Tibial artery (tissue), 4 donors: ENCODE measurements around the gene TGFBR3.

Source experiments
- DNase-seq, 2 donors: peaks; one replicate each; pipeline ENCODE4 v3.0.0-alpha.2; 2019
- H3K27ac ChIP-seq, 2 donors: fragments of 200-600 bp; sonication (generic) in 1 of 2; 1 replicate in 1 of 2; 2 replicates in 1 of 2; pipeline ENCODE4 v1.5.1; 2018 to 2019; ENCODE audit warnings: mild to moderate bottlenecking in 1 of 2
- H3K27me3 ChIP-seq, 2 donors: fragments of 200-600 bp; sonication (generic) in 1 of 2; one replicate each; pipeline versions ENCODE4 v1.5.1 to v1.6.0; 2016 to 2019
- H3K36me3 ChIP-seq, 3 donors: fragments of 200-600 bp; sonication (generic) in 2 of 3; one replicate each; pipeline ENCODE4 v1.5.1; 2016 to 2019; ENCODE audit warnings: mild to moderate bottlenecking in 2 of 3
- H3K4me1 ChIP-seq, 4 donors: fragments of 200-600 bp; sonication (generic) in 2 of 4; 1 replicate in 3 of 4; 2 replicates in 1 of 4; pipeline ENCODE4 v1.5.1; 2016 to 2019
- H3K4me3 ChIP-seq, 2 donors: fragments of 200-600 bp; sonication (generic) in 1 of 2; 1 replicate in 1 of 2; 2 replicates in 1 of 2; pipeline ENCODE4 v1.5.1; 2018 to 2019; ENCODE audit warnings: mild to moderate bottlenecking in 2 of 2
- H3K9me3 ChIP-seq, 3 donors: fragments of 200-600 bp; sonication (generic) in 1 of 3; one replicate each; pipeline ENCODE4 v1.5.1; 2016 to 2019
- intact Hi-C: fragments of 100-400 bp; cut with DNase I; formaldehyde crosslinking; loops from one replicate; pipeline ENCODE4 v1.15.0; 2023; ENCODE audit warnings: low total_unique reads
- TF ChIP-seq, protein P1 (sequence below), 2 experiments: fragments of 200-600 bp in 1 of 2; fragments of 450-650 bp in 1 of 2; IDR thresholded peaks; one replicate each; pipeline ENCODE4 v1.5.1; 2017 to 2019; ENCODE audit warnings: antibody characterized with exemption in 2 of 2, mild to moderate bottlenecking in 1 of 2, moderate library complexity in 1 of 2

The TGFBR3 gene

DNA sequence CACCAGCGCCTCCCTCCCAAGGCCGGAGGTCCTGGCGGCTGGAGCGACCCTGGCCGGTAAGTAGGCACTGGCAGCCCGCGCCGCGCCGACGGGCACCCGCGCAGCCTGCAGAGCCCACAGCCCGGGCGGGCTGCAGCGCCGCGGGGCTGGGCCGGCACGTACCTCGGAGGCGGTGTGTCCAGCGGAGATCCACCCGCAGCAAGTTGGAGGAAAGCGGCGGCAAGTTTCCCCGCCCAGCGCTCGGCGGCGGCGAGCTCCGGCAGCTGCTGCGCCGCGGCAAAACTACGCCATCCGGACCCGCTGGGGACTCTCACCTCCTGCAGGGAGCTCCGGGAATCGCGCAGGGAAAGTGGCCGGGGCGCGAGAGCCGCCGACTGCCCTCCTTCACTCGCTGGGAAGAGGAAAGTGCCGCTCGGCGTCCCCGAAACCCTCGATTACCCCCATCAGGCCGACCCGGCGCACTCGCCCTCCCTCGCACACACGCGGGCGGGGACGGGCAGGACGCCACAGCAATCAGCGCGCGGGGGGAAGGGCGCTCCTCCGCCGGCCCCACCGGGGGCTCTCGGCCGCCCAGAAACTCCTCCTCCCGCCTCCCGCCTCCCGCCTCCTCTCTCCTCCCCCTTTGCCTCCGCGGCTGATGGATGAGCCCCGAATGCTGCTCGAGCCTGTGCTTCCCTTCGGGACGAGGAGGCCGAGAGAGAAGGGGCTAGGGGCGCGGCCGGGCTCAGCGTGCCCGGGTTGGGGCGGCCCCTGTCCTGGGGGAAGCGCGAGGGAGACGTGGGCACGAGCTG lies at the start of gene TGFBR3:
TGFBR3 (minus strand) TSS at position 436 of the 791 bp plus-strand sequence. CDS start 24,620 bp downstream, outside the sequence.
- peak within 1 kb of the TSS; percentile 85 to 94 for H3K4me3 ChIP-seq
- intact Hi-C loops: loop anchor here (10.0 kb wide), 1 partner anchor 151 kb away; no protein-coding TSS in a partner anchor
- peak; percentile 93 to 96 for DNase-seq
- TF ChIP-seq, protein P1, sequence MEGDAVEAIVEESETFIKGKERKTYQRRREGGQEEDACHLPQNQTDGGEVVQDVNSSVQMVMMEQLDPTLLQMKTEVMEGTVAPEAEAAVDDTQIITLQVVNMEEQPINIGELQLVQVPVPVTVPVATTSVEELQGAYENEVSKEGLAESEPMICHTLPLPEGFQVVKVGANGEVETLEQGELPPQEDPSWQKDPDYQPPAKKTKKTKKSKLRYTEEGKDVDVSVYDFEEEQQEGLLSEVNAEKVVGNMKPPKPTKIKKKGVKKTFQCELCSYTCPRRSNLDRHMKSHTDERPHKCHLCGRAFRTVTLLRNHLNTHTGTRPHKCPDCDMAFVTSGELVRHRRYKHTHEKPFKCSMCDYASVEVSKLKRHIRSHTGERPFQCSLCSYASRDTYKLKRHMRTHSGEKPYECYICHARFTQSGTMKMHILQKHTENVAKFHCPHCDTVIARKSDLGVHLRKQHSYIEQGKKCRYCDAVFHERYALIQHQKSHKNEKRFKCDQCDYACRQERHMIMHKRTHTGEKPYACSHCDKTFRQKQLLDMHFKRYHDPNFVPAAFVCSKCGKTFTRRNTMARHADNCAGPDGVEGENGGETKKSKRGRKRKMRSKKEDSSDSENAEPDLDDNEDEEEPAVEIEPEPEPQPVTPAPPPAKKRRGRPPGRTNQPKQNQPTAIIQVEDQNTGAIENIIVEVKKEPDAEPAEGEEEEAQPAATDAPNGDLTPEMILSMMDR (IDR thresholded peaks at IDR 0.05): peak; percentile 51 to 52
- no peaks in the 10 kb centered on the region for H3K27me3 ChIP-seq
- no peaks in the 10 kb centered on the region for H3K36me3 ChIP-seq
- peak within 1 kb of the TSS; percentile 90 to 91 for H3K27ac ChIP-seq
- H3K9me3 ChIP-seq: no peaks in the 10 kb centered on the region
- peaks cover 0 to 27% (median 10%) of the 10 kb centered on the region in 4 donors for H3K4me1 ChIP-seq

DNA sequence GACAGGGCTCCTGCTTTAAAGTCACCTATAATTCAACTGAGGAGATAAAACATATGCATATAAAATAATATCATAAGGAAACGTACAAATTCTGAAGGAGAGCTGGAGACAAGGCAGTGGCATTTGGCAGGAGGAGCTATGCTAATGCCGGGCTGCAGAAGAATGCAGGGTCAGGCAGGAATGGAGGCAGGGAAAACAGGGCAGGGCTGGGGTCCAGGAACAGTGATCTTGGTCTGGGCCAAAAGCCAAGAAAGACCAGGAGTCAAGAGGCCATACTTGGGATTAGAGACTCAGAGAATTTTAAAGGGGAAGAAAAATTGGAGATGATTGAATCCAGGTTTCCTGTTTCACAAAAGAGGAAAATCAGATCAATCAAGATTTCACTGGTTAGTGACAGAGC lies 43.3 kb upstream of the TGFBR3 start:
- Histone ChIP-seq H3K36me3 (no peaks in the 10 kb centered on the region), H3K4me3 (no peak overlapping the region), H3K27ac (no peak overlapping the region), H3K4me1 (peaks cover 0 to 6% (median 0%) of the 10 kb centered on the region in 4 donors), H3K9me3 (no peaks in the 10 kb centered on the region), H3K27me3 (no peaks in the 10 kb centered on the region)
- TF ChIP-seq, protein P1 (IDR thresholded peaks at IDR 0.05): no peak
- intact Hi-C loops: loop anchor here (10.0 kb wide), 1 partner anchor 644 kb away; no protein-coding TSS in a partner anchor
- no peak for DNase-seq

DNA sequence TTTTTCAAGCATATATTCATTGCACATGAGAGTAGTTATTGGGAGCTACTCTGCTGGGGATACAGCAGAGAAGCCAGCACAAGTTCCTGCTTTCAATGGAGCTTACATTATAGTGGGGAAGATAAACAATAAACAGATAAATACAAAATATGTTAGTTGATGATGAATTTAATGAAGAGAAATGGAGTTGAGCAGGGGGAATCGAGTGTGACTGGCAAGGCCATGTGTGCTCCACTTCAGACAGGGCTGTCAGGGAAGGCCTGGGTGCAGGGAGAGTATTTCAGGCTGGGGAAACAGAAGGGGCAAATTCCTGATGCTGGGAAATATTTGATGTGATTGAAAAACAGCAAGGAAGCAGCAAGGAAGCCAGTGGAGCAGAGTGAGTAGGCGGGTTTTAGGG lies 42.1 kb upstream of the TGFBR3 start:
- Histone ChIP-seq H3K27ac (no peak overlapping the region), H3K4me3 (no peak overlapping the region), H3K36me3 (no peaks in the 10 kb centered on the region), H3K9me3 (no peaks in the 10 kb centered on the region), H3K4me1 (peaks cover 0 to 6% (median 0%) of the 10 kb centered on the region in 4 donors), H3K27me3 (no peaks in the 10 kb centered on the region)
- intact Hi-C loops: loop anchor here (10.0 kb wide), 1 partner anchor 643 kb away; no protein-coding TSS in a partner anchor
- TF ChIP-seq, protein P1 (IDR thresholded peaks at IDR 0.05): no peak
- no peak for DNase-seq

DNA sequence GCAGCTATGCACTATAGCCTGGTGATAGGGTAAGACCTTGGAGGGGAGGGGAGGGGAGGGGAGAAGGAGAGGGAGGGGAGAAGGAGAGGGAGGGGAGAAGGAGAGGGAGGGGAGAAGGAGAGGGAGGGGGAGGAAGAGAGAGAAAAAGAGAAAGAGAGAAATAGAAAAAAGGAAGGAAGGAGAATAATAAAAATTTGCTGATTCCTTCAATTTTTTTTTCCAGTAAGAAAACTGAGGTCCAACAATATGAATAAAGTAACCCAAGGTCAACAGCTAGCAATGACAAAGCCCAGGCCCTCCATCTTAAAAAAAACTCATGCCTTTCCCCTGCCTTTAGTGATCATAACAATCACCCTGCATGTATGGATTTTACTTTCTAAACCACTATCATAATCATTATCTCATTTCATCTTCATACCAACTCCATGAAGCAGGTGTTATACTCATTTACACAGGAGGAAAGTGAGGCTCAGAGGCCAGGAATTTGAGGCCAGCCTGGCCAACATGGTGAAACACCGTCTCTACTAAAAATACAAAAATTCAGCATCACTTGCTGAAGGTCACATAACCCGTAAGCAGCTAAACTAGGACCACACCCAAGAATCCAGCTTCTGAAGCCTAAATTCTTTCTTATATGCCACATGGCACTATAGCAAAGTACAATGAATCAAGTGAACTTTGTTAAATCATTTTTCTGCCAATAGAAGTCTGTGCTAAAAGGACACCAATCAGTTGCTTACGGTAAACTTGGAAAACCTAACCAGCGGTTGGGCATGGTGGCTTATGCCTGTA lies 39.9 kb upstream of the TGFBR3 start:
- intact Hi-C loops: loop anchor here (1.0 to 10.0 kb wide), 2 partner anchors 413 to 641 kb away; no protein-coding TSS in a partner anchor
- H3K27ac ChIP-seq: no peak overlapping the region
- no peaks in the 10 kb centered on the region for H3K36me3 ChIP-seq
- no peak overlapping the region for H3K4me3 ChIP-seq
- no peaks in the 10 kb centered on the region for H3K27me3 ChIP-seq
- TF ChIP-seq, protein P1 (IDR thresholded peaks at IDR 0.05): no peak
- no peaks in the 10 kb centered on the region for H3K9me3 ChIP-seq
- no peak for DNase-seq
- H3K4me1 ChIP-seq: peaks cover 0 to 6% (median 0%) of the 10 kb centered on the region in 4 donors

DNA sequence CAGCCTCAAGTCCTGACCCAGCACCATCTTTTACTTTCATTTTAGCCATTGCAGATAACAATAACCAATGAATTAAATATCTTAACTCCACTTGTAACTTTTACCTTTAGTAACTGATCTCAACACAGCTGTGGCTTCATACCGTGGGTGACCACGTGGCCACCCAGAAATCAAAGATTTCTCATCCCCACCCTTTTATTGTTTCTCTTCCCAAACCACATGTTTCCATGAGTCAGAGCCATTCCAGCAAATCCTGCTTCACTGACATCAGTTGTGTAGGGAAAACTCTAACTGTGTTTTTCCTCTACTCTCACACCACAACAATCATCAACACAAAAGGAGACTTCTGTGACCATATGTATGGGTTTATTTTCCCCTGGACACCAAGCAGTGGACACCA lies 38.2 kb upstream of the TGFBR3 start:
- no peaks in the 10 kb centered on the region for H3K36me3 ChIP-seq
- H3K27ac ChIP-seq: no peak overlapping the region
- no peak overlapping the region for H3K4me3 ChIP-seq
- intact Hi-C loops: loop anchor here (10.0 kb wide), 1 partner anchor 639 kb away; no protein-coding TSS in a partner anchor
- no peaks in the 10 kb centered on the region for H3K9me3 ChIP-seq
- peaks cover 0 to 2% (median 0%) of the 10 kb centered on the region in 4 donors for H3K4me1 ChIP-seq
- no peak for DNase-seq
- TF ChIP-seq, protein P1 (IDR thresholded peaks at IDR 0.05): no peak
- no peaks in the 10 kb centered on the region for H3K27me3 ChIP-seq
